CD4-positive, CD25-positive, alpha-beta regulatory T cell (primary cell): ENCODE data around the gene ASB7. TPM values are rescaled to one million over a fixed set of nuclear protein-coding genes. Genes with fewer than 3 reads are reported as not detected.

Experiments
- ATAC-seq, 2 donors: fragments of 150-1000 bp; cut with Tn5 transposase; one replicate each; pipeline ENCODE4 v1.10.0; 2021; ENCODE audit warnings: low read depth in 2 of 2, moderate number of reproducible peaks in 2 of 2, moderate library complexity in 1 of 2
- DNase-seq, 3 donors: peaks; one replicate each; pipeline versions ENCODE4 v3.0.0 to v3.0.0-alpha.2; 2012 to 2022; ENCODE audit warnings: mixed read lengths in 1 of 3
- H3K27ac ChIP-seq: one replicate; pipeline ENCODE4 v1.7.0; 2013; ENCODE audit warnings: mild to moderate bottlenecking, low read length; ENCODE audit not compliant: insufficient read depth, poor library complexity, severe bottlenecking
- H3K27me3 ChIP-seq: one replicate; pipeline ENCODE4 v1.7.0; 2013; ENCODE audit warnings: low read length; ENCODE audit not compliant: control insufficient read depth, insufficient read depth
- H3K36me3 ChIP-seq: one replicate; pipeline ENCODE4 v1.7.0; 2013; ENCODE audit warnings: mild to moderate bottlenecking, low read length, moderate library complexity; ENCODE audit not compliant: control insufficient read depth, insufficient read depth
- H3K4me1 ChIP-seq: 2 replicates; pipeline ENCODE4 v1.7.0; 2013; ENCODE audit warnings: mild to moderate bottlenecking, low read length; ENCODE audit not compliant: insufficient read depth, control insufficient read depth, poor library complexity, severe bottlenecking
- H3K4me3 ChIP-seq: one replicate; pipeline ENCODE4 v1.7.0; 2013; ENCODE audit warnings: low read depth, mild to moderate bottlenecking, low read length, moderate library complexity
- H3K9me3 ChIP-seq, 2 experiments: 1 replicate in 1 of 2; 2 replicates in 1 of 2; pipeline ENCODE4 v1.7.0; 2013; ENCODE audit warnings: low read length in 2 of 2, mild to moderate bottlenecking in 1 of 2, moderate library complexity in 1 of 2; ENCODE audit not compliant: control insufficient read depth in 2 of 2
- H3K27ac Mint-ChIP-seq, 3 donors: one replicate each; pipeline ENCODE4 v1.8.0; 2020 to 2022; ENCODE audit warnings: mild to moderate bottlenecking in 3 of 3, mixed read lengths in 3 of 3, moderate library complexity in 2 of 3
- H3K27me3 Mint-ChIP-seq: one replicate; pipeline ENCODE4 v1.8.0; 2022; ENCODE audit warnings: mild to moderate bottlenecking, mixed read lengths
- H3K36me3 Mint-ChIP-seq: one replicate; pipeline ENCODE4 v1.8.0; 2020; ENCODE audit warnings: mixed read lengths
- H3K4me1 Mint-ChIP-seq, 4 donors: one replicate each; pipeline ENCODE4 v1.8.0; 2020 to 2022; ENCODE audit warnings: mixed read lengths in 4 of 4, mild to moderate bottlenecking in 1 of 4
- H3K4me3 Mint-ChIP-seq, 4 donors: one replicate each; pipeline ENCODE4 v1.8.0; 2020 to 2022; ENCODE audit warnings: mild to moderate bottlenecking in 4 of 4, mixed read lengths in 4 of 4, moderate library complexity in 3 of 4
- H3K9me3 Mint-ChIP-seq, 7 donors: one replicate each; pipeline ENCODE4 v1.8.0; 2020 to 2022; ENCODE audit warnings: mixed read lengths in 7 of 7, mild to moderate bottlenecking in 3 of 7, moderate library complexity in 2 of 7
- polyA plus RNA-seq, 4 donors: library from polyadenylated mRNA; unstranded; fragments of 300-500 nt; fragmentation: Illumina TruSeq; gene quantifications; one replicate each; pipeline ENCODE4 v1.2.3, GENCODE V29; 2021
- total RNA-seq: library from RNA; stranded (reverse); gene quantifications from one replicate; pipeline ENCODE4 v1.2.3, GENCODE V29; 2022

Gene ASB7
- total and polyA plus RNA-seq, 5 donors from 2014 or later, result 10.5 to 20.3 (median 13.5) TPM

DNA sequence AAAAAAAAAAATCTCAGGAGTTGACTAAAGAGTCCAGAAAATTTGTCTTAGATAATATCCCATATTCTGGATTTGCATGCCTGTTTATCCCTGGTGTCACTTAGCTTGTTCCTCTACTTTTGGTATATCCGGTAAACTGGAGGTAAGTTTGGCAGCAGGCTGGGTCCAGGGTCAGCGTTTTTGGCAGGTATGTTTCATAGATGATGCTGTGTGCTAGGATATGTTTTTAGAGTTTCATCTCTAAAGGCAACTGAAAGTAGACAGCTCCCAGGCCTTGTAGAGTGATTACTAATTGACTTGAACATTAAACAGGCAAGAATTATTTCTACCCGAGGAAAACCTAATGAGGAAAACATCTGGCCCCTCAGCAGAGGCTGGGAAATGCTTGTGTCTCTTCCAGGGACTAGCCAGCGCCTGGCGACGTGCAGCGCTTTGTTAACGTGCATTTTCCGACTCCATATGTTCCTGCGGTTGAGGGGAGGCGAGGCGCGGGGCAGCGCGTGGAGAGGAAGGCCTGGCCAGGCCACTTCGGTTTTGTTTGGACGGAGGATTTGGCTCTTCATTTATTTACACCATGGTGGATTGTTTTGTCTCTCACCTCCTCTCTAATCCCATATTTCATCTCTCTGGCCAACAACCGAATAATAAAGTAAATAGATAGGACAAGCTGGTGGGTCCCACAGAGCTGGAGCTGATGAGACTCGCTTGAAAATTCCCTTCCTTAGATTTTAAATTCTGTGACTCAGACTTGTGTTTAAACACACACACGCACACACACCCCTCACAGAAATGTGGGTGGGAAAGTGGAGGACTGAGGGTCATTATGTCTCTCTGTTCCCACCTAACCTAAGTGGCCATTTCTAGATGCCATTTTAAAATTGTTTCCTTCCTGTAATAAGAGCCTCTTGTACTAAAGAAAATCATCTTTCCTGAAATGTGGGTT lies 65.3 kb downstream of the ASB7 start:
- Mint-ChIP-seq H3K9me3 (peaks cover 0 to 1% (median 0%) of the 10 kb centered on the region in 7 donors), H3K36me3 (no peaks in the 10 kb centered on the region), H3K27me3 (peaks cover 18% of the 10 kb centered on the region), H3K4me1 (no peaks in the 10 kb centered on the region), H3K4me3 (no peak overlapping the region), H3K27ac (no peak overlapping the region)
- no peak for ATAC-seq
- H3K4me1 ChIP-seq, result no peaks in the 10 kb centered on the region
- H3K36me3 ChIP-seq, result no peaks in the 10 kb centered on the region
- H3K27me3 ChIP-seq, result peaks cover 2% of the 10 kb centered on the region
- H3K9me3 ChIP-seq, result no peaks in the 10 kb centered on the region
- DNase-seq, result no peak
- no peak overlapping the region for H3K4me3 ChIP-seq
- no peak overlapping the region for H3K27ac ChIP-seq

DNA sequence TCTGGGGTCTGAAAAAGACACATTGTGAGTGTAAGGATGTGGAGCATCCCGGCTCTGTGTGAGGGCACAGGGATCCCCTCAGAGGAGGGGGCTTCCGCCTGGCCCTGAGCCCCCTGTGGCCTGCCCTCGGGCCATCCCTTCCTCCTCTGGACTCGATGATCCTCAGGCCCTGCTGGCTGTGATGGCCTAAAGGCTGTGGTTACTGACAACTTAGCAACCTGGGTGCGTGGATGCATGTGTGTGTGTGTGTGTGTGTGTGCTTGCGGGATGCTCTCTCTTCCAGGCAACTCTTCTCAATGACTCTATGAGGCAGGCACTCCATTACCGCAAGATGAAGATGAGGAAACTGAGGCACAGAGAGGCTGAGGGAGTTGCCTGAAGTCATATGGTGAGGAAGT lies 66.0 kb downstream of the ASB7 start:
- H3K9me3 ChIP-seq, result no peaks in the 10 kb centered on the region
- H3K36me3 Mint-ChIP-seq, result no peaks in the 10 kb centered on the region
- DNase-seq (no peak), ATAC-seq (no peak)
- no peak overlapping the region for H3K4me3 Mint-ChIP-seq
- H3K4me3 ChIP-seq, result no peak overlapping the region
- no peaks in the 10 kb centered on the region for H3K4me1 ChIP-seq
- peaks cover 2% of the 10 kb centered on the region for H3K27me3 ChIP-seq
- peaks cover 24% of the 10 kb centered on the region for H3K27me3 Mint-ChIP-seq
- H3K27ac ChIP-seq, result no peak overlapping the region
- H3K27ac Mint-ChIP-seq, result no peak overlapping the region
- peaks cover 0 to 1% (median 0%) of the 10 kb centered on the region in 7 donors for H3K9me3 Mint-ChIP-seq
- H3K4me1 Mint-ChIP-seq, result no peaks in the 10 kb centered on the region
- no peaks in the 10 kb centered on the region for H3K36me3 ChIP-seq

DNA sequence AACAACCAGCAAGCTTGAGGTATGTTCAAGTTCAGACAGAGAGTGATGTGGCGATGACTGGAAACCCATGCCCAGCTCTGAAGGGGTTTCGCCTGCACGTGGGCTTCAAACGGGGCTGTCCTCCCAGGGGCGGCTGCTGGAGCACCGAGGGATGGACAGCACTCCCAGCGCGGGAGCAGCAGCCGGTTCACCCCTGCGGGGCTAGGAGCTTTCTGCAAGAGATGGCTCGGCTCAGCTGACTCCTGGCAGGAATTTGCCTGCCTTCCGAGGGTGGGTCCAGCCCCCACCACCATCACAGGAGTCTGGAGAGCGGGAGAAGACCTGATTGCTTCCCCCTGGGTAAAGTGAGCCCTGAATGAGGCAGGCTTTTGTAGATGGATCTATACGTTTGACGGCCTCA lies 66.9 kb downstream of the ASB7 start:
- H3K27ac Mint-ChIP-seq, result no peak overlapping the region
- no peaks in the 10 kb centered on the region for H3K4me1 Mint-ChIP-seq
- no peaks in the 10 kb centered on the region for H3K9me3 ChIP-seq
- ATAC-seq, result no peak
- H3K4me3 ChIP-seq, result no peak overlapping the region
- H3K36me3 Mint-ChIP-seq, result no peaks in the 10 kb centered on the region
- no peaks in the 10 kb centered on the region for H3K27me3 ChIP-seq
- H3K27ac ChIP-seq, result no peak overlapping the region
- H3K4me3 Mint-ChIP-seq, result no peak overlapping the region
- no peaks in the 10 kb centered on the region for H3K4me1 ChIP-seq
- no peaks in the 10 kb centered on the region for H3K36me3 ChIP-seq
- H3K9me3 Mint-ChIP-seq, result peaks cover 0 to 2% (median 0%) of the 10 kb centered on the region in 7 donors
- DNase-seq, result no peak
- peaks cover 24% of the 10 kb centered on the region for H3K27me3 Mint-ChIP-seq

DNA sequence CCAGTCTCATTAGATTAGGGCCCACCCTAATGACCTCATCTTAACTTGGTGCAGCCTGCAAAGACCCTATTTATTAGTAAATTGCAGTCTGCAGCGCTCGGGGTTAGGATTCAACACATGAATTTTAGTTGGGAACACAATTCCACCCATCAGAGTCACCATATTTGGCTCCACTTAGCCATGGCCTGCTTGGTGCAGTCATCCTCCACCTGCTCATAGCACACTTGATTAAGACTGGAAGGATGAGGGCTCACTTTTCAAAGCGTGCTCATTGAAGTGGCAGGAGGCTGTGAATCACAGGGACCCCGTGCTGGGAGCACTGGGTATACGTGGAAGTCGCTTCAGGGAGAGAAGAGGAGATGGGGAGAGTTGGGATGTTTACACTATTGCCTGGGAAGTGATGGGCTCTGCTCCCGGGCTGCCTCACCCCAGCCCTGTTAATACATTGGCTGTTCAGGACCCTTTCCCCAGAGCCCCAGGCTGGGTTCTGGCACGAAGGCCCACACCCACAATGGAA lies 68.2 kb downstream of the ASB7 start:
- Mint-ChIP-seq H3K27ac (no peak overlapping the region), H3K9me3 (peaks cover 0 to 2% (median 0%) of the 10 kb centered on the region in 7 donors), H3K4me1 (no peaks in the 10 kb centered on the region), H3K4me3 (no peak overlapping the region), H3K27me3 (peaks cover 19% of the 10 kb centered on the region), H3K36me3 (no peaks in the 10 kb centered on the region)
- Histone ChIP-seq H3K4me1 (no peaks in the 10 kb centered on the region), H3K27me3 (no peaks in the 10 kb centered on the region), H3K9me3 (no peaks in the 10 kb centered on the region), H3K27ac (no peak overlapping the region), H3K4me3 (no peak overlapping the region), H3K36me3 (no peaks in the 10 kb centered on the region)
- ATAC-seq, result no peak
- DNase-seq, result no peak

DNA sequence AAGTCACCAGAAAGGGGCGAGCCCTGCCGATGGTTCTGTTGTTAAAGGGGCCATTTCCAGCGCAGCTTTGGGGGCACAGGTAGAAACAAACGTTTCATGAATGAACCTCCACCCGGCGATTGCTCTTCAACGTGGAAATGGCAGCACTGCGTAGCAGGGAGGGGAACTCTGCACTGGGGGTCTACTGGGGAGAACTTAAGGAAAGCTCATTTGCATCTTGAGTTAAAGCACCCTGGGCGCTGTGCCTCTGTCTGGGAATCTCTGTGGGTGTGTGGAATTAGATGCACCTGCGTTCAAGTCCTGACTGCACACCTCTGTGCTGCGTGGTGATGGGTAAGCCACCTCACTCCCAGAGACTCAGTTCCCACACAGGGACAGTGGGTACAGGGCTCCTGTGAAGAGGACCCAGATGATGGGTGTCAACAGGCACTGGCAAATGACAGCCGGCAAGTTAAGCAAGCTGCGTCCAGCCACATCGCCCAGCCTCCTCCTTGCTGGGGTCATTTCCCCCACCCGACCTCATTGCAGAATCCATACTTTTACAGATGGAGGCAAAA lies 68.8 kb downstream of the ASB7 start:
- H3K4me1 Mint-ChIP-seq, result no peaks in the 10 kb centered on the region
- peaks cover 18% of the 10 kb centered on the region for H3K27me3 Mint-ChIP-seq
- Histone ChIP-seq H3K4me3 (no peak overlapping the region), H3K36me3 (no peaks in the 10 kb centered on the region), H3K4me1 (no peaks in the 10 kb centered on the region), H3K9me3 (no peaks in the 10 kb centered on the region), H3K27me3 (no peaks in the 10 kb centered on the region), H3K27ac (no peak overlapping the region)
- no peak overlapping the region for H3K4me3 Mint-ChIP-seq
- peaks cover 0 to 2% (median 0%) of the 10 kb centered on the region in 7 donors for H3K9me3 Mint-ChIP-seq
- no peak overlapping the region for H3K27ac Mint-ChIP-seq
- DNase-seq (no peak), ATAC-seq (no peak)
- no peaks in the 10 kb centered on the region for H3K36me3 Mint-ChIP-seq

DNA sequence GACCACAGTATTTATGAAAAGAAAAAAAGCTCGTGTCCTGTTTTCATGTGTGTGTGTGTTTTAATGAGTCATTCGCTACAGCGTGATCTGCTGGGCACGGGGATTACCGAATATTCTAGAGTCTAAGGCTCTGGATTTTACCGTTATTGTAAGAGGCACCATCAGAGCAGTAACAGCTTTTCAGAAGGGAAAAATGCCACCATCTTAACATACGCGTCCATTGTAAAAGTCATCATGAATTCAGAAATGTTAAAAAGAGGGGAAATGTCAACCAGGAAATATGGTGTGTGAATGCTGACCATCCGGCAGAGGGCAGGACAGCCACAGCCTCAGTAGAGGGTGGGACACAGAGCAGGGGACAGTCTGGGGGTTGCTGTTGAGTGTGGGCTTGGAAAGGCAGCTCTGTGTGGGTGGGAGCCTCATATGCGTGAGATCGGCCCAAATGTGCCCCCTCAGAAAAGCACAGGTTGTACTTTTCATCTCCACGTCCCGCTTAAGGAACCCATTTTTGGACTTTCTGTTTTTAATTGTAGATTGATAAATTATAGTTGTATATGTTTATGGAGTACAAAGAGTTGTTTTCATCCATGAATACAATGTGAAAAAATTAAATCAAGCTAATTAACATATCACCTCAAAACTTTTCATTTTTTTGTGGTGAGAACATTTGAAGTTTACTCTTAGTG lies 69.6 kb downstream of the ASB7 start:
- no peaks in the 10 kb centered on the region for H3K4me1 Mint-ChIP-seq
- H3K9me3 Mint-ChIP-seq, result peaks cover 0 to 5% (median 0%) of the 10 kb centered on the region in 7 donors
- no peaks in the 10 kb centered on the region for H3K36me3 ChIP-seq
- peaks cover 18% of the 10 kb centered on the region for H3K27me3 Mint-ChIP-seq
- DNase-seq, result no peak
- H3K27ac ChIP-seq, result no peak overlapping the region
- no peaks in the 10 kb centered on the region for H3K4me1 ChIP-seq
- no peaks in the 10 kb centered on the region for H3K9me3 ChIP-seq
- no peak overlapping the region for H3K4me3 Mint-ChIP-seq
- no peak overlapping the region for H3K27ac Mint-ChIP-seq
- H3K27me3 ChIP-seq, result no peaks in the 10 kb centered on the region
- ATAC-seq, result no peak
- H3K4me3 ChIP-seq, result no peak overlapping the region
- no peaks in the 10 kb centered on the region for H3K36me3 Mint-ChIP-seq

DNA sequence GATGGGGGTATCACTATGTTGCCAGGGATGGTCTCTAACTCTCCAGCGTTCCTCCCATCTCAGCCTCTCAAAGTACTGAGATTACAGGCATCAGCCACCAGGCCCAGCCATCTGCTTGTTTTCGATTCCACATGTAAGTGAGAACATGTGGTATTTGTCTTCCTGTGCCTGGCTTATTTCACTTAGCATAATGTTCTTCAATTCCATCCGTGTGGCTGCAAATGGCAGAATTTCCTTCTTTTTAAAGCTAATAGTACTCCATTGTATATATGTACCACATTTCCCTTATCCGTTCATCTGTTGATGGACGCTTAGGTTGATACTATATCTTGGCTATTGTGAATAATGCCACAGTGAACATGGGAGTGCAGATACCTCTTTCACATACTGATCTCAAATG lies 70.6 kb downstream of the ASB7 start:
- Histone ChIP-seq H3K9me3 (no peaks in the 10 kb centered on the region), H3K27me3 (no peaks in the 10 kb centered on the region), H3K4me1 (no peaks in the 10 kb centered on the region), H3K36me3 (no peaks in the 10 kb centered on the region), H3K4me3 (no peak overlapping the region), H3K27ac (no peak overlapping the region)
- H3K9me3 Mint-ChIP-seq, result peaks cover 0 to 5% (median 0%) of the 10 kb centered on the region in 7 donors
- no peak overlapping the region for H3K27ac Mint-ChIP-seq
- ATAC-seq, result no peak
- H3K36me3 Mint-ChIP-seq, result no peaks in the 10 kb centered on the region
- no peak for DNase-seq
- no peak overlapping the region for H3K4me3 Mint-ChIP-seq
- H3K4me1 Mint-ChIP-seq, result no peaks in the 10 kb centered on the region
- peaks cover 10% of the 10 kb centered on the region for H3K27me3 Mint-ChIP-seq
